ENCODE measurements around the gene LSP1.

The LSP1 gene

GRCh38 chr11:1893581-1894359 lies 40.9 kb downstream of the LSP1 start:
- H3K27ac ChIP-seq (ENCODE audit: low read length), result no peak overlapping the region
- no peaks in the 10 kb centered on the region for H3K27me3 ChIP-seq (ENCODE audit: low read depth, low read length)
- no peaks in the 10 kb centered on the region for H3K4me1 ChIP-seq (ENCODE audit: control insufficient read depth in 1 of 2, insufficient read depth in 2 of 2, low read length in 2 of 2)
- H3K4me3 ChIP-seq (ENCODE audit: low read depth in 1 of 2, low read length in 2 of 2), result no peak overlapping the region
- no peaks in the 10 kb centered on the region for H3K36me3 ChIP-seq (ENCODE audit: control insufficient read depth in 1 of 2, insufficient read depth in 2 of 2, low read length in 2 of 2)
- H3K9me3 ChIP-seq (ENCODE audit: control insufficient read depth in 1 of 2, low read length in 2 of 2), result no peaks in the 10 kb centered on the region

DNA sequence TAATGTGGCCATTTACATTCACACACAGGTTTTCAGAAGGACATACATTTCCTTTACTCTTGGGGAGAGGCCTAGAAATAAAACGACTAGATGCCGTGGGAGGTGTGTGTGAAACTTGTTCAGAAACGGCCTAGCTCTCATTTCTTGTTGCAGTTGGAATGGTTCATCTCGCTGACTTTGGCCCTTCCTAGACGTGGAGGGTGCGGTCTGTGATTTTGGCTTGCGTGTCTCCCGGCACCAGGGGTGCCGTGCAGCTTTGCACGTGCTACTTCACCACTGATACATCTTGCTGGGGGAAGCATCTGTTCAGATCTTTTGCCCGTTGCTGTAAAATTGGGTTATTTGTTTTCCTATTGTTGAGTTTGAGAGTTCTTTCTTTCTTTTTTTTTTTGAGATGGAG lies 41.9 kb downstream of the LSP1 start:
- H3K27me3 ChIP-seq (ENCODE audit: low read depth, low read length), result no peaks in the 10 kb centered on the region
- H3K4me3 ChIP-seq (ENCODE audit: low read depth in 1 of 2, low read length in 2 of 2), result no peak overlapping the region
- no peaks in the 10 kb centered on the region for H3K9me3 ChIP-seq (ENCODE audit: control insufficient read depth in 1 of 2, low read length in 2 of 2)
- H3K4me1 ChIP-seq (ENCODE audit: control insufficient read depth in 1 of 2, insufficient read depth in 2 of 2, low read length in 2 of 2), result no peaks in the 10 kb centered on the region
- H3K36me3 ChIP-seq (ENCODE audit: control insufficient read depth in 1 of 2, insufficient read depth in 2 of 2, low read length in 2 of 2), result no peaks in the 10 kb centered on the region
- no peak overlapping the region for H3K27ac ChIP-seq (ENCODE audit: low read length)

DNA sequence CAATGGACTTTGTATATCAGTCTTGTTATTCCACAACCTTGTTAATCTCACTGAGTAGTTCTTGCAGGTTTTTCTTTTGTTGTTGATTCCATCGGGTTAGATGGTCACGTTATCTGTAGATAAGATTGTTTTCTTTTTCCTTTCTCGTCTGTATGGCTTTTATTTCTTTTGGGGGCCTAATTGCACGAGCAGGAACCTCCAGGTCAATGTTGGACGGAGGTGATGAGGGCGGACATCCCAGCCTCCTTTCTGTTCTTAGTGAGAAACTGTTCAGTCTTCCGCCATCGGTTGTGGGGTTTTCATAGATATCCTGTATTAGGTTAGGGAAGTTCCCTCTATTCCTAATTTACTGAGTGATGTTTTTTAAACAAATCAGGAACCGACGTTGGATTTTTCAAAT lies 43.6 kb downstream of the LSP1 start:
- Histone ChIP-seq H3K9me3 (ENCODE audit: control insufficient read depth in 1 of 2, low read length in 2 of 2) (no peaks in the 10 kb centered on the region), H3K4me3 (ENCODE audit: low read depth in 1 of 2, low read length in 2 of 2) (no peak overlapping the region)

DNA sequence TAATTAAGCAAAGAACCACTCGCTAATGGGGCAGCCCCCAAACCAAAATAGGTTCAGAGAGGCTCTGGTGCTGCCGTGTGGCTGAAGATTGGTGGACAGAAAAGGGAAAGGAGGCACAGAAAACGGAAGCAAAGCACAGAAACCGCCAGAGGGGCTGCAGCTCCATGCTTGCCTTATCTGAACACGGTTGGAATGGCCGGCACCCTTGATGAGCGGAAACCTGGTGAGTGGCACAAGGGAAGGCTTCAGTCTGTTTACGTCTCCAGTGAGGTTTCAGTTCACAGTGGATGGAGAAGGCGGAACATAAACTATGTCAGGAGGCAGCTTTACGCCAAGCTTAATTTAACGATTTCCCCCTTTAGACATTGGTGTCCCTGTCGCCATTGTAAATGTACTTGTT lies 44.0 kb downstream of the LSP1 start:
- Histone ChIP-seq H3K27ac (ENCODE audit: low read length) (no peak overlapping the region), H3K4me3 (ENCODE audit: low read depth in 1 of 2, low read length in 2 of 2) (no peak overlapping the region), H3K36me3 (ENCODE audit: control insufficient read depth in 1 of 2, insufficient read depth in 2 of 2, low read length in 2 of 2) (no peaks in the 10 kb centered on the region), H3K27me3 (ENCODE audit: low read depth, low read length) (no peaks in the 10 kb centered on the region), H3K9me3 (ENCODE audit: control insufficient read depth in 1 of 2, low read length in 2 of 2) (no peaks in the 10 kb centered on the region), H3K4me1 (ENCODE audit: control insufficient read depth in 1 of 2, insufficient read depth in 2 of 2, low read length in 2 of 2) (no peaks in the 10 kb centered on the region)

More for the DNA sequence above, 43.6 kb downstream of the LSP1 start:
- no peaks in the 10 kb centered on the region for H3K36me3 ChIP-seq (ENCODE audit: control insufficient read depth in 1 of 2, insufficient read depth in 2 of 2, low read length in 2 of 2)
- H3K27me3 ChIP-seq (ENCODE audit: low read depth, low read length), result no peaks in the 10 kb centered on the region
- H3K4me1 ChIP-seq (ENCODE audit: control insufficient read depth in 1 of 2, insufficient read depth in 2 of 2, low read length in 2 of 2), result no peaks in the 10 kb centered on the region
- H3K27ac ChIP-seq (ENCODE audit: low read length), result no peak overlapping the region

DNA sequence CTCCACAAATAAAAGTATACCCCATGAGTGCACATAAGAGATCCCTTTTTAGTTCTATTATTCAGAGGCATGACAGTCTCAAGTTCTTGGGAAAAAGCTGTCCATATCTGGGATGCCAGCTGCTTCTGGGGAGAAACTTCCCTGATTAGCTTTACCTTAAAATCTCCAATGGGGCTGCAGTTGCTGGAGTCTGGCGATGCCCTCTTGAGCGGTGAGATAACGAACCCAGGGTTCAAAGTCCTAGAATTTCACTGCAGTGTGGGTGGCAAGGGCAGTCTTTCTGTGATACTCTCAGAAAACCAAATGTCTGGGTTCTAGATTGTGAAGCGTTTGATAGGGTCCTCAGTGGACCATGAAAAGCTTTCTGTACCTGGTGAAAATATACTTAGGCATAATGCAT lies 46.2 kb downstream of the LSP1 start:
- Histone ChIP-seq H3K27me3 (ENCODE audit: low read depth, low read length) (no peaks in the 10 kb centered on the region), H3K36me3 (ENCODE audit: control insufficient read depth in 1 of 2, insufficient read depth in 2 of 2, low read length in 2 of 2) (no peaks in the 10 kb centered on the region), H3K27ac (ENCODE audit: low read length) (no peak overlapping the region), H3K4me1 (ENCODE audit: control insufficient read depth in 1 of 2, insufficient read depth in 2 of 2, low read length in 2 of 2) (no peaks in the 10 kb centered on the region), H3K9me3 (ENCODE audit: control insufficient read depth in 1 of 2, low read length in 2 of 2) (no peaks in the 10 kb centered on the region), H3K4me3 (ENCODE audit: low read depth in 1 of 2, low read length in 2 of 2) (no peak overlapping the region)

GRCh38 chr11:1899686-1900085 lies 46.8 kb downstream of the LSP1 start:
- Histone ChIP-seq H3K27ac (ENCODE audit: low read length) (no peak overlapping the region), H3K9me3 (ENCODE audit: control insufficient read depth in 1 of 2, low read length in 2 of 2) (no peaks in the 10 kb centered on the region), H3K36me3 (ENCODE audit: control insufficient read depth in 1 of 2, insufficient read depth in 2 of 2, low read length in 2 of 2) (no peaks in the 10 kb centered on the region), H3K27me3 (ENCODE audit: low read depth, low read length) (no peaks in the 10 kb centered on the region), H3K4me1 (ENCODE audit: control insufficient read depth in 1 of 2, insufficient read depth in 2 of 2, low read length in 2 of 2) (no peaks in the 10 kb centered on the region), H3K4me3 (ENCODE audit: low read depth in 1 of 2, low read length in 2 of 2) (no peak overlapping the region)

GRCh38 chr11:1906181-1906580 lies 53.3 kb downstream of the LSP1 start:
- Histone ChIP-seq H3K27ac (ENCODE audit: low read length) (no peak overlapping the region), H3K4me1 (ENCODE audit: control insufficient read depth in 1 of 2, insufficient read depth in 2 of 2, low read length in 2 of 2) (no peaks in the 10 kb centered on the region), H3K27me3 (ENCODE audit: low read depth, low read length) (no peaks in the 10 kb centered on the region), H3K9me3 (ENCODE audit: control insufficient read depth in 1 of 2, low read length in 2 of 2) (no peaks in the 10 kb centered on the region), H3K36me3 (ENCODE audit: control insufficient read depth in 1 of 2, insufficient read depth in 2 of 2, low read length in 2 of 2) (no peaks in the 10 kb centered on the region), H3K4me3 (ENCODE audit: low read depth in 1 of 2, low read length in 2 of 2) (no peak overlapping the region)

- Histone ChIP-seq H3K27me3 (ENCODE audit: low read depth, low read length) (no peaks in the 10 kb centered on the region), H3K4me1 (ENCODE audit: control insufficient read depth in 1 of 2, insufficient read depth in 2 of 2, low read length in 2 of 2) (no peaks in the 10 kb centered on the region), H3K4me3 (ENCODE audit: low read depth in 1 of 2, low read length in 2 of 2) (no peak overlapping the region), H3K9me3 (ENCODE audit: control insufficient read depth in 1 of 2, low read length in 2 of 2) (no peaks in the 10 kb centered on the region), H3K36me3 (ENCODE audit: control insufficient read depth in 1 of 2, insufficient read depth in 2 of 2, low read length in 2 of 2) (no peaks in the 10 kb centered on the region), H3K27ac (ENCODE audit: low read length) (no peak overlapping the region)
Measured at GRCh38 chr11:1906611-1907423, 53.9 kb downstream of the LSP1 start.

DNA sequence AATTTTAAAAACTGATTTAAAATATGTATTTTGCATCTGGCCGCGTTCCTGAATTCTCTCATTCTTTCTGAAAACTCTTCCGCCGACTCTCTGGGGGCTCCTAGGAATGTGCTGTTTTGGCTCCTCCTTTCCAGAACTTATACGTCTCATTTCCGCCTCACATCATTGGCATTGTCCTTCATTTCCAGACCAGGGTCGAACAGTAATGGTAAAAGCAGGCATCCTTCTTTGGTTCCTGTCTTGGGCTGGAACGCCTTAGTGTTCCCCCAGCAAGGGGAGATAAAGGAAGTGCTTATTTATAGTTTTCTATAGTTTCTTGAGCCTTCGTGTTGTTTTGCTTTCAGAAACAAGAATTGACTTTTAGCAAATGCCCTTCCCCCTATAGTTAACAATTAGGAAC lies 55.7 kb downstream of the LSP1 start:
- Histone ChIP-seq H3K4me3 (ENCODE audit: low read depth in 1 of 2, low read length in 2 of 2) (no peak overlapping the region), H3K4me1 (ENCODE audit: control insufficient read depth in 1 of 2, insufficient read depth in 2 of 2, low read length in 2 of 2) (no peaks in the 10 kb centered on the region), H3K27me3 (ENCODE audit: low read depth, low read length) (no peaks in the 10 kb centered on the region), H3K9me3 (ENCODE audit: control insufficient read depth in 1 of 2, low read length in 2 of 2) (no peaks in the 10 kb centered on the region), H3K27ac (ENCODE audit: low read length) (no peak overlapping the region), H3K36me3 (ENCODE audit: control insufficient read depth in 1 of 2, insufficient read depth in 2 of 2, low read length in 2 of 2) (no peaks in the 10 kb centered on the region)

DNA sequence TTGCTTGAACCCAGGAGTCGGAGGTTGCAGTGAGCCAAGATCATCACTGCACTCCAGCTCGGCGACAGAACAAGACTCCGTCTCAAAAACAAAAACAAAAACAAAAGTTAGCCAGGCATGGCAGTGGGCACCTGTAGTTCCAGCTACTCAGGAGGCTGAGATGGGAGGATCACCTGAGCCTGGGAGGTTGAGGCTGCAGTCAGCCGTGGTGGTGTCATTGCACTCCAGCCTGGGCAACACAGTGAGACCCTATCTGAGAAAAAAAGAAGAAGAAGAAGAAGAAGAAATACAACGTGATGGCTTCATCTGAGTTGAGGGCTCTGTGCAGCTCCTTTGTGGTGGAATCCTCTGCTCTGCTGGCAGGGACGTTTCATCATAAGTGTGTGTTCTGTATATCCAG lies 56.6 kb downstream of the LSP1 start:
- H3K9me3 ChIP-seq (ENCODE audit: control insufficient read depth in 1 of 2, low read length in 2 of 2), result no peaks in the 10 kb centered on the region
- H3K4me1 ChIP-seq (ENCODE audit: control insufficient read depth in 1 of 2, insufficient read depth in 2 of 2, low read length in 2 of 2), result no peaks in the 10 kb centered on the region
- no peaks in the 10 kb centered on the region for H3K27me3 ChIP-seq (ENCODE audit: low read depth, low read length)
- no peak overlapping the region for H3K27ac ChIP-seq (ENCODE audit: low read length)
- H3K36me3 ChIP-seq (ENCODE audit: control insufficient read depth in 1 of 2, insufficient read depth in 2 of 2, low read length in 2 of 2), result no peaks in the 10 kb centered on the region
- no peak overlapping the region for H3K4me3 ChIP-seq (ENCODE audit: low read depth in 1 of 2, low read length in 2 of 2)

DNA sequence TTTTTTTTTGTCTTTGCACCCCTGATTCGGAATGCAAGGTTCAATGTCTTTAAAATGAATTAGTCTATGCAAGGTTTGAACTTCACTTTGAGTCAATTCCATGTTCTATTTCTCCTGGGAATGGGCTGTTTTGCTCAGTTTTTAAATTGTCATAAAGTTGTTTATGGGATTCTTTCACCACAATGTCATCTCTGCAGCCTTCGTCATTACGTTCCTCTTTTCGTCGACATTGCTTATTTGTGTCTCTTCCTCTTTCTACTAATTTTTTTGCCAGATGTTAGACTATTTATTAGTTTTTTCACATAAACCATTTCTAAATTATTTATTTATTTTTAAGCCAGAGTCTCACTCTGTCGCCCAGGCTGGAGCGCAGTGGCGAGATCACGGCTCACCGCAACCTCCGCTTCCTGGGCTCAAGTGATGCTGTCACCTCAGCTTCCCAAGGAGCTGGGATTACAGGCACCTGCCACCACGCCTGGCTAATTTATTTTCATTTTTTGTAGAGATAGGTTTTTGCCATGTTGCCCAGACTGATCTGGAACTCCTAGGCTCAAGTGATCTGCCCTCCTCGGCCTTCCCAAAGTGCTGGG lies 59.5 kb downstream of the LSP1 start:
- Histone ChIP-seq H3K9me3 (ENCODE audit: control insufficient read depth in 1 of 2, low read length in 2 of 2) (no peaks in the 10 kb centered on the region), H3K4me1 (ENCODE audit: control insufficient read depth in 1 of 2, insufficient read depth in 2 of 2, low read length in 2 of 2) (no peaks in the 10 kb centered on the region), H3K36me3 (ENCODE audit: control insufficient read depth in 1 of 2, insufficient read depth in 2 of 2, low read length in 2 of 2) (no peaks in the 10 kb centered on the region)

More for the DNA sequence above, 59.5 kb downstream of the LSP1 start:
- Histone ChIP-seq H3K4me3 (ENCODE audit: low read depth in 1 of 2, low read length in 2 of 2) (no peak overlapping the region), H3K27me3 (ENCODE audit: low read depth, low read length) (no peaks in the 10 kb centered on the region), H3K27ac (ENCODE audit: low read length) (no peak overlapping the region)
